HEK293 (cell line): ENCODE data around the gene USP6NL.

ENCODE experiments used
- CTCF ChIA-PET: fragments of 350-600 bp; formaldehyde crosslinking; extraction: SDS; loops from one replicate; lab custom pipeline; 2021; ENCODE audit warnings: antibody characterized with exemption; lab: Yijun Ruan, JAX
- POLR2A ChIA-PET: fragments of 300-600 bp; formaldehyde crosslinking; extraction: SDS; loops from one replicate; lab custom pipeline; 2020; ENCODE audit warnings: antibody characterized with exemption, inconsistent platforms; lab: Yijun Ruan, JAX
- H3K27ac ChIP-seq: fragments of 200-500 bp; sonication (Bioruptor generic); 2 replicates; pipeline ENCODE4 v1.5.1; 2014; ENCODE audit warnings: low read depth, low read length, control low read depth, inconsistent platforms; ENCODE audit errors: extremely low read depth
- H3K36me3 ChIP-seq, 2 experiments: fragments of 200-500 bp in 1 of 2; sonication (Bioruptor generic) in 1 of 2; 1 replicate in 1 of 2; 2 replicates in 1 of 2; pipeline ENCODE4 v1.5.1; 2014 to 2017; ENCODE audit warnings: inconsistent platforms in 2 of 2, low read length in 2 of 2; ENCODE audit not compliant: control insufficient read depth in 2 of 2, insufficient read depth in 1 of 2
- H3K4me1 ChIP-seq: fragments of 200-500 bp; sonication (Bioruptor generic); 2 replicates; pipeline ENCODE4 v1.5.1; 2014; ENCODE audit warnings: mild to moderate bottlenecking, low read length, inconsistent platforms; ENCODE audit not compliant: control insufficient read depth, insufficient read depth
- H3K4me3 ChIP-seq: 2 replicates; pipeline ENCODE4 v1.5.1; 2011; ENCODE audit warnings: low read depth, mild to moderate bottlenecking, control low read depth, low read length, moderate library complexity
- H3K9me3 ChIP-seq: fragments of 200-500 bp; sonication (Bioruptor generic); 2 replicates; pipeline ENCODE4 v1.5.1; 2014; ENCODE audit warnings: low read depth, low read length, inconsistent platforms; ENCODE audit not compliant: control insufficient read depth, insufficient read depth
- EGR2 ChIP-seq: fragments of 450-650 bp; formaldehyde crosslinking; IDR thresholded peaks from 2 replicates; pipeline ENCODE4 v1.5.1; 2016; ENCODE audit warnings: low read depth, missing biosample characterization, missing genetic modification characterization
- GLIS1 ChIP-seq: fragments of 450-650 bp; formaldehyde crosslinking; IDR thresholded peaks from 2 replicates; pipeline ENCODE4 v1.5.1; 2016; ENCODE audit warnings: missing biosample characterization, missing genetic modification characterization
- KLF16 ChIP-seq: fragments of 450-650 bp; formaldehyde crosslinking; IDR thresholded peaks from 2 replicates; pipeline ENCODE4 v1.5.1; 2017; ENCODE audit warnings: missing biosample characterization, missing genetic modification characterization
- SALL2 ChIP-seq: fragments of 450-650 bp; formaldehyde crosslinking; IDR thresholded peaks from 2 replicates; pipeline ENCODE4 v1.5.0; 2017; ENCODE audit warnings: missing biosample characterization, mild to moderate bottlenecking, missing genetic modification characterization, borderline replicate concordance
- SCRT2 ChIP-seq: fragments of 450-650 bp; formaldehyde crosslinking; IDR thresholded peaks from 2 replicates; pipeline ENCODE4 v1.5.1; 2016; ENCODE audit warnings: missing biosample characterization, missing genetic modification characterization
- ZFP41 ChIP-seq: fragments of 450-650 bp; formaldehyde crosslinking; IDR thresholded peaks from 2 replicates; pipeline ENCODE4 v1.5.1; 2016; ENCODE audit warnings: missing biosample characterization, missing genetic modification characterization, borderline replicate concordance
- ZIC2 ChIP-seq: fragments of 450-650 bp; formaldehyde crosslinking; IDR thresholded peaks from 2 replicates; pipeline ENCODE4 v1.5.1; 2016; ENCODE audit warnings: missing biosample characterization, missing genetic modification characterization
- ZNF138 ChIP-seq: fragments of 450-650 bp; formaldehyde crosslinking; IDR thresholded peaks from 2 replicates; pipeline ENCODE4 v1.5.1; 2016; ENCODE audit warnings: missing biosample characterization, missing genetic modification characterization, borderline replicate concordance
- ZNF266 ChIP-seq: fragments of 450-650 bp; formaldehyde crosslinking; IDR thresholded peaks from 2 replicates; pipeline ENCODE4 v1.5.1; 2016; ENCODE audit warnings: missing biosample characterization, missing genetic modification characterization, low read depth
- ZNF311 ChIP-seq: fragments of 450-650 bp; formaldehyde crosslinking; IDR thresholded peaks from 2 replicates; pipeline ENCODE4 v1.5.1; 2017; ENCODE audit warnings: missing biosample characterization, missing genetic modification characterization, borderline replicate concordance
- ZNF391 ChIP-seq: fragments of 450-650 bp; formaldehyde crosslinking; IDR thresholded peaks from 2 replicates; pipeline ENCODE4 v1.5.1; 2016; ENCODE audit warnings: low read depth, missing biosample characterization, missing genetic modification characterization, borderline replicate concordance
- ZNF404 ChIP-seq: fragments of 450-650 bp; formaldehyde crosslinking; IDR thresholded peaks from 2 replicates; pipeline ENCODE4 v1.5.1; 2017; ENCODE audit warnings: missing biosample characterization, missing genetic modification characterization
- ZNF544 ChIP-seq: fragments of 450-650 bp; formaldehyde crosslinking; IDR thresholded peaks from 2 replicates; pipeline ENCODE4 v1.5.0; 2017; ENCODE audit warnings: missing biosample characterization, missing genetic modification characterization
- ZNF558 ChIP-seq: fragments of 450-650 bp; formaldehyde crosslinking; IDR thresholded peaks from 2 replicates; pipeline ENCODE4 v1.5.1; 2016; ENCODE audit warnings: missing biosample characterization, missing genetic modification characterization
- ZNF670 ChIP-seq: fragments of 450-650 bp; formaldehyde crosslinking; IDR thresholded peaks from 2 replicates; pipeline ENCODE4 v1.5.1; 2016; ENCODE audit warnings: missing biosample characterization, missing genetic modification characterization, low read depth
- ZNF776 ChIP-seq: fragments of 450-650 bp; formaldehyde crosslinking; IDR thresholded peaks from 2 replicates; pipeline ENCODE4 v1.5.0; 2017; ENCODE audit warnings: missing biosample characterization, missing genetic modification characterization, borderline replicate concordance
- ZXDB ChIP-seq: fragments of 450-650 bp; formaldehyde crosslinking; IDR thresholded peaks from 2 replicates; pipeline ENCODE4 v1.5.1; 2016; ENCODE audit warnings: missing biosample characterization, missing genetic modification characterization
- TF ChIP-seq, protein P1 (sequence below): fragments of 450-650 bp; formaldehyde crosslinking; IDR thresholded peaks from 2 replicates; pipeline ENCODE4 v1.5.1; 2017; ENCODE audit warnings: missing biosample characterization, missing genetic modification characterization
- TF ChIP-seq, protein P2 (sequence below): fragments of 450-650 bp; formaldehyde crosslinking; IDR thresholded peaks from 2 replicates; pipeline ENCODE4 v1.5.1; 2016; ENCODE audit warnings: missing biosample characterization, missing genetic modification characterization
- TF ChIP-seq, protein P3 (sequence below): fragments of 450-650 bp; formaldehyde crosslinking; IDR thresholded peaks from 2 replicates; pipeline ENCODE4 v1.5.1; 2016; ENCODE audit warnings: missing biosample characterization, missing genetic modification characterization
- TF ChIP-seq, protein P4 (sequence below): fragments of 450-650 bp; formaldehyde crosslinking; optimal IDR thresholded peaks from 2 replicates; pipeline ENCODE3; 2016; ENCODE audit warnings: missing biosample characterization, mild to moderate bottlenecking, missing genetic modification characterization

USP6NL gene

DNA sequence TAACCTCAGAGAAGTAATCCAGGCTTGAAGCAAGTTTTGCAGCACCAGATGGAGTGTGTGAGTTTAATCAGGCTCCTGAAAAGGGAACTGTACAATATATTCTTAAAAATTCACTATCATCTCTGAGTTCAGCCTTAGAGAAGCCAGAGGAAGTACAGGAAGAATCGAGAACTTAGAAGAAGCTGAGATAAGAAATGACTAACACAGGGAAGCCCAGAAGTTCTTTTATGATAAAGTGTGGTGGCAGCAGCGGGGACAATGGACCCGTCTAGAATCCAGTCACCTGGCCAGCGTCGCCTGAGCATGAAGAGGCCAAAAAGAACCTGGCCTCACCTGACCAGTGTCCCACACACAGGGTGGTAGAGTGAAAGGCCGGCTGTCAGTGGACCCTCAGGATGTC, 161.0 kb downstream of the USP6NL start:
- TF ChIP-seq GLIS1 (tag by site-specific recombination), result no peak
- TF ChIP-seq, protein P1, sequence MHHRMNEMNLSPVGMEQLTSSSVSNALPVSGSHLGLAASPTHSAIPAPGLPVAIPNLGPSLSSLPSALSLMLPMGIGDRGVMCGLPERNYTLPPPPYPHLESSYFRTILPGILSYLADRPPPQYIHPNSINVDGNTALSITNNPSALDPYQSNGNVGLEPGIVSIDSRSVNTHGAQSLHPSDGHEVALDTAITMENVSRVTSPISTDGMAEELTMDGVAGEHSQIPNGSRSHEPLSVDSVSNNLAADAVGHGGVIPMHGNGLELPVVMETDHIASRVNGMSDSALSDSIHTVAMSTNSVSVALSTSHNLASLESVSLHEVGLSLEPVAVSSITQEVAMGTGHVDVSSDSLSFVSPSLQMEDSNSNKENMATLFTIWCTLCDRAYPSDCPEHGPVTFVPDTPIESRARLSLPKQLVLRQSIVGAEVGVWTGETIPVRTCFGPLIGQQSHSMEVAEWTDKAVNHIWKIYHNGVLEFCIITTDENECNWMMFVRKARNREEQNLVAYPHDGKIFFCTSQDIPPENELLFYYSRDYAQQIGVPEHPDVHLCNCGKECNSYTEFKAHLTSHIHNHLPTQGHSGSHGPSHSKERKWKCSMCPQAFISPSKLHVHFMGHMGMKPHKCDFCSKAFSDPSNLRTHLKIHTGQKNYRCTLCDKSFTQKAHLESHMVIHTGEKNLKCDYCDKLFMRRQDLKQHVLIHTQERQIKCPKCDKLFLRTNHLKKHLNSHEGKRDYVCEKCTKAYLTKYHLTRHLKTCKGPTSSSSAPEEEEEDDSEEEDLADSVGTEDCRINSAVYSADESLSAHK (tag by site-specific recombination), result no peak
- TF ChIP-seq ZNF544 (tag by site-specific recombination), result no peak
- TF ChIP-seq ZNF558, result no peak
- no peak for TF ChIP-seq ZXDB
- no peak for TF ChIP-seq ZNF391 (tag by site-specific recombination)
- TF ChIP-seq KLF16, result no peak
- TF ChIP-seq, protein P2, sequence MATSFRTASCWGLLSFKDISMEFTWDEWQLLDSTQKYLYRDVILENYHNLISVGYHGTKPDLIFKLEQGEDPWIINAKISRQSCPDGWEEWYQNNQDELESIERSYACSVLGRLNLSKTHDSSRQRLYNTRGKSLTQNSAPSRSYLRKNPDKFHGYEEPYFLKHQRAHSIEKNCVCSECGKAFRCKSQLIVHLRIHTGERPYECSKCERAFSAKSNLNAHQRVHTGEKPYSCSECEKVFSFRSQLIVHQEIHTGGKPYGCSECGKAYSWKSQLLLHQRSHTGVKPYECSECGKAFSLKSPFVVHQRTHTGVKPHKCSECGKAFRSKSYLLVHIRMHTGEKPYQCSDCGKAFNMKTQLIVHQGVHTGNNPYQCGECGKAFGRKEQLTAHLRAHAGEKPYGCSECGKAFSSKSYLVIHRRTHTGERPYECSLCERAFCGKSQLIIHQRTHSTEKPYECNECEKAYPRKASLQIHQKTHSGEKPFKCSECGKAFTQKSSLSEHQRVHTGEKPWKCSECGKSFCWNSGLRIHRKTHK, result no peak
- TF ChIP-seq SCRT2 (tag by site-specific recombination), result no peak
- TF ChIP-seq, protein P3, sequence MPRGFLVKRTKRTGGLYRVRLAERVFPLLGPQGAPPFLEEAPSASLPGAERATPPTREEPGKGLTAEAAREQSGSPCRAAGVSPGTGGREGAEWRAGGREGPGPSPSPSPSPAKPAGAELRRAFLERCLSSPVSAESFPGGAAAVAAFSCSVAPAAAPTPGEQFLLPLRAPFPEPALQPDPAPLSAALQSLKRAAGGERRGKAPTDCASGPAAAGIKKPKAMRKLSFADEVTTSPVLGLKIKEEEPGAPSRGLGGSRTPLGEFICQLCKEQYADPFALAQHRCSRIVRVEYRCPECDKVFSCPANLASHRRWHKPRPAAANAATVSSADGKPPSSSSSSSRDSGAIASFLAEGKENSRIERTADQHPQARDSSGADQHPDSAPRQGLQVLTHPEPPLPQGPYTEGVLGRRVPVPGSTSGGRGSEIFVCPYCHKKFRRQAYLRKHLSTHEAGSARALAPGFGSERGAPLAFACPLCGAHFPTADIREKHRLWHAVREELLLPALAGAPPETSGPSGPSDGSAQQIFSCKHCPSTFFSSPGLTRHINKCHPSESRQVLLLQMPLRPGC (tag by site-specific recombination), result no peak
- no peak for TF ChIP-seq EGR2 (tag by site-specific recombination)
- TF ChIP-seq ZNF266, result no peak
- TF ChIP-seq ZNF776, result no peak
- Histone ChIP-seq H3K4me3 (no peak overlapping the region), H3K36me3 (no peaks in the 10 kb centered on the region), H3K9me3 (no peaks in the 10 kb centered on the region), H3K4me1 (no peaks in the 10 kb centered on the region), H3K27ac (no peak overlapping the region)
- ChIA-PET POLR2A (no interaction called here), CTCF (no interaction called here)

DNA sequence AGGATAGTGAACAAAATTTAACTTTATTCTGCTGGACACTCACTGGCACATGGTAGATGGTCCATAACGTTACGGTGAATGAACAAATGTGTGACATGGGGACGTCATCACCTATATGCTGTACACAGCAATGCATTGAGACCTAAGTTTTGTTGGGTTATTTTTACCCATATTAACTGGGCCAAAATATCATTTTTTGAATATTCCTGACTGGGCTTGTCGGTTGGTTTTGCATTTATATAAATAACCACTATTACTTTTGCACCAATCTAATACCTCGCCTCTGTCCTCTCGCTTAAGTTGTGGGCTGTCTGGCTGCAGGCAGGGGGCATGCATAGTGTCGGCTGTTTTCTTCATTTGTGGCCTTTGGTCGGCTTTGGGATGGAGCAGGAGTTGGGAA, 161.7 kb downstream of the USP6NL start:
- ChIA-PET POLR2A (no interaction called here), CTCF (no interaction called here)
- Histone ChIP-seq H3K4me1 (no peaks in the 10 kb centered on the region), H3K27ac (no peak overlapping the region), H3K4me3 (no peak overlapping the region), H3K9me3 (no peaks in the 10 kb centered on the region), H3K36me3 (no peaks in the 10 kb centered on the region)
- TF ChIP-seq ZFP41 (no peak), ZIC2 (tag by site-specific recombination) (no peak), ZNF311 (no peak), SALL2 (tag by site-specific recombination) (no peak), ZNF670 (tag by site-specific recombination) (no peak), ZNF404 (no peak), ZNF138 (tag by site-specific recombination) (no peak)
- TF ChIP-seq, protein P4, sequence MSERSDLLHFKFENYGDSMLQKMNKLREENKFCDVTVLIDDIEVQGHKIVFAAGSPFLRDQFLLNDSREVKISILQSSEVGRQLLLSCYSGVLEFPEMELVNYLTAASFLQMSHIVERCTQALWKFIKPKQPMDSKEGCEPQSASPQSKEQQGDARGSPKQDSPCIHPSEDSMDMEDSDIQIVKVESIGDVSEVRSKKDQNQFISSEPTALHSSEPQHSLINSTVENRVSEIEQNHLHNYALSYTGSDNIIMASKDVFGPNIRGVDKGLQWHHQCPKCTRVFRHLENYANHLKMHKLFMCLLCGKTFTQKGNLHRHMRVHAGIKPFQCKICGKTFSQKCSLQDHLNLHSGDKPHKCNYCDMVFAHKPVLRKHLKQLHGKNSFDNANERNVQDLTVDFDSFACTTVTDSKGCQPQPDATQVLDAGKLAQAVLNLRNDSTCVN (tag by site-specific recombination), result no peak
